GM12878 (cell line): ENCODE data around the gene NPIPA1. TPM values are rescaled to one million over a fixed set of nuclear protein-coding genes. Genes with fewer than 3 reads are reported as not detected.
"Not testable (repeated sequence)": the region's sequence is repeated elsewhere in the genome, so short reads cannot be mapped to it uniquely, and the experiment has no call there.

Source experiments
- ATAC-seq: fragments of 200-7000 bp; cut with Tn5 transposase; 3 replicates; pipeline ENCODE4 v1.9.1; 2020; ENCODE audit warnings: mild to moderate bottlenecking, moderate library complexity
- BruUV-seq: library from RNA; stranded (reverse); fragments of 400-500 nt; replicated peaks from 2 replicates; lab custom pipeline; 2021; lab: Mats Ljungman, UMichigan
- CTCF ChIA-PET: fragments of 300-600 bp; sonication (Branson Sonifier 250); formaldehyde crosslinking; extraction: SDS; loops from one replicate; lab custom pipeline; 2021; ENCODE audit warnings: inconsistent platforms; lab: Yijun Ruan, JAX
- POLR2A ChIA-PET: fragments of 350-600 bp; formaldehyde crosslinking; extraction: SDS; loops from one replicate; lab custom pipeline; 2021; ENCODE audit warnings: inconsistent platforms; lab: Charles Lee
- RAD21 ChIA-PET: fragments of 300-600 bp; sonication (Branson Sonifier 250); formaldehyde crosslinking; loops from one replicate; lab custom pipeline; 2023; ENCODE audit warnings: antibody characterized with exemption; ENCODE audit not compliant: unreplicated experiment; lab: Charles Lee
- SMC1A ChIA-PET: fragments of 300-600 bp; sonication (Branson Sonifier 250); formaldehyde crosslinking; loops from one replicate; lab custom pipeline; 2023; ENCODE audit not compliant: unreplicated experiment, uncharacterized antibody; lab: Charles Lee
- DNase-seq: peaks from one replicate; pipeline ENCODE4 v3.0.0-alpha.2; 2011; ENCODE audit warnings: low read depth, low spot score
- FAIRE-seq: peaks from 3 replicates; lab custom pipeline; 2011; peaks lifted over from hg19 to GRCh38; lab: Jason Lieb, UNC
- H2AFZ ChIP-seq: 2 replicates; pipeline ENCODE4 v1.6.0; 2011; ENCODE audit warnings: low read depth, low read length, control low read depth; ENCODE audit not compliant: control insufficient read depth
- H3K27ac ChIP-seq: 2 replicates; pipeline ENCODE4 v1.5.1; 2011; ENCODE audit warnings: control low read depth; ENCODE audit not compliant: control insufficient read depth, insufficient read depth
- H3K27me3 ChIP-seq, 2 experiments: replicated peaks in 1 of 2; 2 replicates each; pipeline versions ENCODE4 v1.6.0 to v1.6.1; 2011; ENCODE audit warnings: low read length in 1 of 2; ENCODE audit not compliant: control insufficient read depth in 2 of 2, insufficient read depth in 2 of 2
- H3K36me3 ChIP-seq, 2 experiments: 2 replicates each; pipeline ENCODE4 v1.5.1; 2011; ENCODE audit warnings: low read length in 1 of 2; ENCODE audit not compliant: control insufficient read depth in 2 of 2, insufficient read depth in 2 of 2
- H3K4me1 ChIP-seq: 2 replicates; pipeline ENCODE4 v1.6.1; 2011; ENCODE audit warnings: mild to moderate bottlenecking, low read length, moderate library complexity, mixed read lengths; ENCODE audit not compliant: control insufficient read depth, insufficient read depth
- H3K4me2 ChIP-seq: 2 replicates; pipeline ENCODE4 v1.6.0; 2011; ENCODE audit warnings: control low read depth; ENCODE audit not compliant: control insufficient read depth, insufficient read depth
- H3K4me3 ChIP-seq: fragments of 200-600 bp; sonication (generic); 2 replicates; pipeline ENCODE4 v1.5.1; 2016
- H3K79me2 ChIP-seq: 2 replicates; pipeline ENCODE4 v1.6.0; 2011; ENCODE audit warnings: low read length; ENCODE audit not compliant: control insufficient read depth, insufficient read depth
- H3K9ac ChIP-seq: 2 replicates; pipeline ENCODE4 v1.8.0; 2011; ENCODE audit warnings: low read length, control low read depth, mixed read lengths; ENCODE audit not compliant: control insufficient read depth, insufficient read depth
- H3K9me3 ChIP-seq: replicated peaks from 3 replicates; pipeline ENCODE4 v1.5.1; 2011; ENCODE audit warnings: mild to moderate bottlenecking, low read length; ENCODE audit not compliant: control insufficient read depth, insufficient read depth
- H4K20me1 ChIP-seq: 2 replicates; pipeline ENCODE4 v1.6.0; 2011; ENCODE audit not compliant: control insufficient read depth, insufficient read depth
- WGBS: methylation state at CpG from one replicate; pipeline ENCODE4 v1.1.6; 2016; ENCODE audit warnings: low lambda C conversion rate; ENCODE audit not compliant: insufficient replicate concordance, insufficient coverage; ENCODE audit errors: missing lambda C conversion rate; 5-methylcytosine and 5-hydroxymethylcytosine counted together
- in situ Hi-C: fragments of 300-500 bp; cut with MboI; formaldehyde crosslinking; loops from 9 replicates; pipeline ENCODE4 v1.14.3; 2018; ENCODE audit warnings: mixed read lengths
- intact Hi-C: fragments of 100-400 bp; cut with micrococcal nuclease; formaldehyde crosslinking; loops from one replicate; pipeline ENCODE4 v1.14.2; 2022; ENCODE audit not compliant: unreplicated experiment
- polyA plus RNA-seq, 11 experiments: library from polyadenylated mRNA; depleted of rRNA in 4 of 11; unstranded in 6 of 11; stranded (reverse) in 5 of 11; fragments of >200 nt; fragmentation: Nextera tagmentation in 4 of 11; fragmentation: Illumina TruSeq in 1 of 11; extraction: Ambion mirVana in 4 of 11; extraction: Trizol in 1 of 11; gene quantifications; 1 replicate in 1 of 11; 2 replicates in 10 of 11; pipeline versions ENCODE4 v1.2.1 to v1.2.3, GENCODE V29; 2011 to 2016; ENCODE audit warnings: inconsistent platforms in 2 of 11, missing spikeins in 2 of 11, low read depth in 1 of 11
- total RNA-seq, 4 experiments: library from RNA; depleted of rRNA in 3 of 4; stranded (reverse); fragments of >200 nt in 3 of 4; fragmentation: Illumina TruSeq in 1 of 4; extraction: Trizol in 1 of 4; gene quantifications; 2 replicates each; pipeline versions ENCODE4 v1.2.1 to v1.2.3, GENCODE V29; 2013 to 2021

Gene NPIPA1
- total and polyA plus RNA-seq, 10 of the 15 experiments (the other 5 are each of a cell fraction or from before 2014, with no cell fraction given), result 7.7 to 42.9 (median 14.7) TPM

DNA sequence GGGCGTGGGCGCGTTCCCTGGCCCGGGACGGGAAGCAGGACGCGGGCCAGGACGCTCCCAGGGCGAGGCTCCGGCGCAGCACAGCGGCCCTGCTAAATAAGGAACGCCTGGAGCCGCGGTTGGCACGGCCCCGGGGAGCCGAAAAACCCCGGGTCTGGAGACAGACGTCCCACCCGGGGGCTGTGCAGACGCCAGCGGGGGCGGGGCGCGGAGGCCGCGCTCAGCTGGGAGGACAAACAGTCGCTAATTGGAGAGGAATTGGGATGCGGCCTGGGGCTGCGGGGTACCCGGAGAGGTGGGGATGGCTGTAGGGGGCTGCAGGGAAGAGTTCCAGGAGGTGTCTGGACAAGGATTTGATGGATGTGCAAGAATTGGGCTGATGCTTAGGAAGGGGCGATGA is 25.3 kb upstream of the NPIPA1 start:
- H3K9ac ChIP-seq, H3K4me2 ChIP-seq, H2AFZ ChIP-seq, SMC1A ChIA-PET, BruUV-seq, H4K20me1 ChIP-seq, H3K79me2 ChIP-seq, CTCF ChIA-PET, H3K27ac ChIP-seq, RAD21 ChIA-PET, H3K4me1 ChIP-seq, ATAC-seq, H3K36me3 ChIP-seq, FAIRE-seq, intact Hi-C loops, H3K27me3 ChIP-seq, H3K9me3 ChIP-seq, DNase-seq, in situ Hi-C loops, POLR2A ChIA-PET: not testable (repeated sequence)
- H3K4me3 ChIP-seq, result peak overlapping the region; percentile 60; the same call in 1 of the 2 replicates
- WGBS, result 0% methylated on average over 20 of the region's 33 CpGs

DNA sequence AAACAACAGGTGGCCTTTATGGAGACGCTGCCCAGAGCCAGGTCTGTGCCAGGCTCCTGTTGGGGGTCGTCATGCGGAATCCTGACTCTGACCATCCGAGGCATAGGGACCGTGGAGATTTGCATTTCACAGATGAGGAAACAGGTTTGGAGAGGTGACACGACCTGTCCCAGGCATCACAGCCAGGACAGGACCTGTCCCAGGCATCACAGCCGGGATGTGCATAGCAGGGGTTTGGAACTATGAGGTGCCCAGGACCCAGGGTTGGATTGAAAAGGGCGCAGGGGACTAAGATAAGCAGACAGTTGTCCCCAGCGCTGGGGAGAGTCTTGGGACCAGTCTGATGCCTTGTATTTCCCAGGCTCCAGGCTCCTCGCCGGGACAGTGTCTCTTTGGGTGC is 24.7 kb upstream of the NPIPA1 start:
- H3K4me1 ChIP-seq, in situ Hi-C loops, SMC1A ChIA-PET, ATAC-seq, H3K36me3 ChIP-seq, RAD21 ChIA-PET, H3K9ac ChIP-seq, H3K4me3 ChIP-seq, H3K27ac ChIP-seq, H3K27me3 ChIP-seq, H3K79me2 ChIP-seq, intact Hi-C loops, DNase-seq, H3K9me3 ChIP-seq, FAIRE-seq, H2AFZ ChIP-seq, POLR2A ChIA-PET, H3K4me2 ChIP-seq, CTCF ChIA-PET, H4K20me1 ChIP-seq: not testable (repeated sequence)
- 92% methylated on average over 2 of the region's 11 CpGs for WGBS
- TSS peak; percentile 90 for BruUV-seq

DNA sequence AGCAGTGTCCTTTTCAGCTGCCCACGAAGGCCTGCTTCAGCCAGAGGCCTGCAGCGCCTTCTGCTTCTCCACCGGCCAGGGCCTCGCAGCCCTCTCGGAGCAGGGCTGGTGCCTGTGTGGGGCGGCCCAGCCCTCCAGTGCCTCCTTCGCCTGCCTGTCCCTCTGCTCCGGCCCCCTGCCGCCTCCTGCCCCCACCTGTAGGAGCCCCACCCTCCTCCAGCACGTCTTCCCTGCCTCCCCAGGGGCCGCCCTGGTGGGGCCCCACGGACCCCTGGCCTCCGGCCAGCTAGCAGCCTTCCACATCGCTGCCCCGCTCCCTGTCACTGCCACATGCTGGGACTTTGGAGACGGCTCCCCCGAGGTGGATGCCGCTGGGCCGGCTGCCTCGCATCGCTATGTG is 18.7 kb upstream of the NPIPA1 start:
- SMC1A ChIA-PET, H3K9ac ChIP-seq, H3K36me3 ChIP-seq, POLR2A ChIA-PET, ATAC-seq, H3K4me3 ChIP-seq, H3K4me1 ChIP-seq, in situ Hi-C loops, H3K27ac ChIP-seq, CTCF ChIA-PET, H3K79me2 ChIP-seq, DNase-seq, H3K4me2 ChIP-seq, intact Hi-C loops, H3K9me3 ChIP-seq, FAIRE-seq, RAD21 ChIA-PET, H2AFZ ChIP-seq, H4K20me1 ChIP-seq, H3K27me3 ChIP-seq, BruUV-seq: not testable (repeated sequence)
- 67% methylated on average over 6 of the region's 21 CpGs for WGBS

DNA sequence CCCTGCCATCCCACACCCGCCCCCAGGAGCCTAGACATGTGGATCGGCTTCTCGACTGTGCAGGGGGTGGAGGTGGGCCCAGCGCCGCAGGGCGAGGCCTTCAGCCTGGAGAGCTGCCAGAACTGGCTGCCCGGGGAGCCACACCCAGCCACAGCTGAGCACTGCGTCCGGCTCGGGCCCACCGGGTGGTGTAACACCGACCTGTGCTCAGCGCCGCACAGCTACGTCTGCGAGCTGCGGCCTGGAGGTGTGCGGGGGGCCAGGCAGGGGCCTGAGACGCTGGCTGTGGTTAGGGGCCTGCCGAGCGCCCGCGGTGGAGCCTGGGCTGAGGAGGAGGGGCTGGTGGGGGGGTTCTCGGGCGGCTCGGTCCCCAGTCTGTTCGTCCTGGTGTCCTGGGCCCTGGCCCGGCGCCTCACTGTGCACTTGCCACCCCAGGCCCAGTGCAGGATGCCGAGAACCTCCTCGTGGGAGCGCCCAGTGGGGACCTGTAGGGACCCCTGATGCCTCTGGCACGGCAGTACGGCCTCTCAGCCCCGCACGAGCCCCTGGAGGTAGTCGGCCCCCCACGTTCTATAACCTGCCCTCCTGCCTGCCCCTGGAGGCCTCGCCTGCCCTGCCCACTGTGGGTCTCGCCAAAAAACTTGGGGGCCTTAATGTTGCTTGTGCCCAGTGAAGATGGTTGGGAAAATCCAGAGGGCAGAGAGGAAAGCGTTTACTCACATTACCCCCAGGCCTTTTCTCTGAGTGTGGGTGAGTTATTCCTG is 17.2 kb upstream of the NPIPA1 start:
- RAD21 ChIA-PET, CTCF ChIA-PET, FAIRE-seq, H3K4me3 ChIP-seq, H3K4me1 ChIP-seq, H2AFZ ChIP-seq, POLR2A ChIA-PET, intact Hi-C loops, H3K9ac ChIP-seq, SMC1A ChIA-PET, H3K79me2 ChIP-seq, ATAC-seq, DNase-seq, in situ Hi-C loops, H3K4me2 ChIP-seq, H4K20me1 ChIP-seq, BruUV-seq, H3K27ac ChIP-seq, H3K9me3 ChIP-seq, H3K27me3 ChIP-seq, H3K36me3 ChIP-seq: not testable (repeated sequence)
- 81% methylated on average over 22 of the region's 41 CpGs for WGBS
